HG03439 (cell line): ENCODE measurements around the gene WLS.

Source experiments
- ATAC-seq: cut with Tn5 transposase; IDR thresholded peaks from one replicate; pipeline ENCODE4 v1.9.1; 2021; ENCODE audit warnings: mild to moderate bottlenecking, moderate library complexity; ENCODE audit not compliant: unreplicated experiment

WLS gene

DNA sequence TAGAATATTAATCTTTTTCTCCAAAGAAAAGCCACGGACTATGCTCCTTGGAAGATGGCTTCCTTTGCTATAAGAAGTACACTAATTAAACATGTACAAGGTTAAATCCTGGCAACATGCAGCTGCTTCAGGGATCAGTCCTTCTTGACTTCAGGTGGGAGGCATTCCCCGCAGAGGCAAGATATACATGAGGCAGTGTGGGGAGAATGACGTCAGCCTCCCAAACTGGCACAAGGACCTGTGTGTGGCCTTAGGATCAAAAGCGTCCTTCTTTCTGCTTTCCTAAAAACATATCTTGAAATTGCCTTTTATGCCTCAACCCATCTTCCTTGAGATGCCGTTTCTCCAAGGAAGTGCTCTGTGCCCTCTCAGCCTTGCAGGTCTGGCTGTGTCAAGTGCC lies 90.3 kb downstream of the WLS start:
- ATAC-seq = no peak

DNA sequence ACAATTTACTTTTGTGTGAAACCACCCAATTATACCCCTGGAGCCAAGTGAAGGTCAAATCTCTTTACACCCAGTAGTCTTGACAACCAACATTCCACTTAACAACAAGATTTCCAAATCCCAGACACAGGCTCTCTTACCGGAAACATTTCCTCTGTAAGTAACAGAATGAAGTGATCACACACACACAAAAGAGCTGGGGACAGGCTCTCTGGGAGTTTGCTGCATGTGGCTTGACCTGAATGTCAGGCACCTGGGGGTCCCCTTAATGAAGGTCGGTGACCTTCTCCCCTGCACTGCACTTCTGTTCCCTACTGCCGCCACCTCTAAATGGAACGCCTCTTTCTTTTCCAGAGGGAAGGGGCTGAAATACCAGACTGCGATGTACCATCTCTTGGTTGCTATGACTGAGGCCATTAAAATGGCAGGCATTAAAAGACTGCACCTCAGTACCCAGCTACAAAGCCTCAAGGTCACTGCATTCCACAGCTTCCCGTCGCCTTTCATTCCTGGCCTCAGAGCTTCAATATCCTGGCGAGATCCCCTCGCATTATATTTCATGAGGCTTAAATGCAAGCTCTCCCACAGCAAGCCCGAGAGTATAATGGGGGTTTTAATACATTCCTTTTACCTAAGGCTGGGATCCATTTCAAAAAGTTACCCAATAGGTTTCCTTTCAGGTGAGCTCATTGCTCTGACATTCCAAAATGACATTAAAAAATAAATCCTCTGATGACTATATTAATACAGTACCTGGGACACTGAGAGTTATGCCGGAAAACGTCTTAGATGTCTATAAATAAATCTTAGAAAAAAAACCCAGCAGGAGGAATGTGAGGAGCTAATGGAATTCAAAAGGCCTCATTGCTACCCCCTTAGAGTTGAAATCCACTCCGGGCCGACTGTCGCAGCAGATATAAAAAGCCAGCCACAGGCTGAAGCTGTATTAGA lies 91.0 kb downstream of the WLS start:
- ATAC-seq = no peak

DNA sequence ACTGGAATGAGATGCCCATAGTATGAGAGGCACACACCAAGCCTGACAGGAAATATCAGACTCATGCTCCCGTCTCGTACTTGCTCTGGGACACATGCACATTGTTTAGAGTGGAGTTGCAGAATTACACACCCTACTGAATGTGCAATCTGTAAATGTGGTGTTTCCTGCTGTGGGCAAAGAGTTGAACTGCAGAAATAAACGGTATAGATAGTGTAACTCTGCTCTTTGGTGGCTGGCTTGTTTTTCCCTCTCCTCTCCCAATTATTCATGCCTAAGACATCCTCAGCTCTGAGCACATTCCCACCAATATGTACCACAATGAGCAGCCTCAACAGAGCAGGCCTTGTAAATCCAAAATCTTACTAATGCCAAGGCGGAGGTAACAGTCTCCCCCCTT lies 91.8 kb downstream of the WLS start:
- no peak for ATAC-seq

DNA sequence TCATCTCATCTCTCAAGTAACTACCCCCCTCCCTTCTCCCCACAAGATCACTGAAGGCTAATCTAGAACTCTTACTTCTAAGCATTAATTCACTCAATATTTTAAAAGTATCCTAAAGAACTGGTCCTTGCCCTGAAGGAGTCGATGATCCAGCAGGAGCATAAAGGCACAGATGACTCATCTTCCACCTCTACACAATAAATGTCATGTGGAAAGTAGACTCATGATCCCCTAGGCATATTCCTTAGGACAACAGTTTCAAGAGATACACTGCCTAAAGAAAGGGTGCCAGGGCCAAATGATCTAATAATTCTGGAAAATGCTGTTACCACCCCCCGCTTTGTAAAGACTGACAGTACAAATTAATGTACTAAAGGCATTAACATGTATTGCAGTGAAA lies 96.1 kb downstream of the WLS start:
- no peak for ATAC-seq

DNA sequence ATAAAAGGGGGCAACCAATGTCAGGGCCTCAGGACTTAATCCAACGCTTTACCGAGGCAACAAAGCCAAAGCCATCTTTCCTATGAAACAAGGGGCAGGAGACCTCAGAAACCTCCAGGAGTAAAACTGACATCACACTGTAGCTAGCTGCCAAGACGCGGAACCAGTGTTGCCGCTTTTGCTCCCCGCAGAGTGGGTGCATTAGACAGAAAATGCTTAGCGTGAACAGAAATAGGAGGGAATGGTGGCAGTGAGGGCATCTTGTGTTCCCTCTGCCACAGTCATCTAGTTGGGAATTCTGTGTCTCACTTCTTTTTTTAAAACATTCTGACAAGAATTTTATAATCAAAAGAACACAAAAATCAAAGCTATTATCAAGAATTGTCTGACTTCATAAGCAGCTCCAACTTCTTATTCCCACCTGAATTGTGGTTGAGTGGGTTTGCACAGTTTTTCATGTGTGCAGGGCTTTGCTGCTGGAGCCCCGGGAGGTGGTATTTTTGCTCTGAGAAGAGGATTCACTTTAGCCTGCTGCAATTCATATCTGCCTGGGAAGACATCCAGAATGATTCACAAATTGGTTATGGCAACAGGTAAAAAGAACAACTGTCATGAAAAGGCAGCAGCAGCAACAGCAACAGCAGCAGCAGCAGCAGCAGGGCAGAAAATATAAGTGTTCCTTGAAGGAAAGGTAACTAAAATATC lies 99.7 kb downstream of the WLS start:
- ATAC-seq = no peak

DNA sequence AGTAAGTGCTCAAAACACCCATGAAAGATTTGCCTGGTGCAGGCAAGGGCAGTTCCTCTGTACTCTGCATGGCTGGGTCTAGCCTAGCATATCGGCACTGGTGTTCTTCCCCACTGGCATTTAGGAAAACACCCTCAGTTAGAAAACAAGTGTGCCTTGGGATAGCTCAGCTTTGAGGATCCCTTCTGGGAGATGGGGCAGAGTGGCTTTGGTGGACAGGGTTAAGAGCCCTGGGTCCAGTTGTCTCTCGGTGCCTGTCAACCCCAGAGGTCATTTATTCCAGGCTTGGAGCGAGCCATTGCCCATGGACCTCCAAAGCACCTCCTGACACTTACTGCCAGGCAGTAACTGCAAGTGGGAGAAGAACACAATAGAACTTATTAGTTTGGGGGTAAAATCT lies 101.1 kb downstream of the WLS start:
- ATAC-seq = no peak

DNA sequence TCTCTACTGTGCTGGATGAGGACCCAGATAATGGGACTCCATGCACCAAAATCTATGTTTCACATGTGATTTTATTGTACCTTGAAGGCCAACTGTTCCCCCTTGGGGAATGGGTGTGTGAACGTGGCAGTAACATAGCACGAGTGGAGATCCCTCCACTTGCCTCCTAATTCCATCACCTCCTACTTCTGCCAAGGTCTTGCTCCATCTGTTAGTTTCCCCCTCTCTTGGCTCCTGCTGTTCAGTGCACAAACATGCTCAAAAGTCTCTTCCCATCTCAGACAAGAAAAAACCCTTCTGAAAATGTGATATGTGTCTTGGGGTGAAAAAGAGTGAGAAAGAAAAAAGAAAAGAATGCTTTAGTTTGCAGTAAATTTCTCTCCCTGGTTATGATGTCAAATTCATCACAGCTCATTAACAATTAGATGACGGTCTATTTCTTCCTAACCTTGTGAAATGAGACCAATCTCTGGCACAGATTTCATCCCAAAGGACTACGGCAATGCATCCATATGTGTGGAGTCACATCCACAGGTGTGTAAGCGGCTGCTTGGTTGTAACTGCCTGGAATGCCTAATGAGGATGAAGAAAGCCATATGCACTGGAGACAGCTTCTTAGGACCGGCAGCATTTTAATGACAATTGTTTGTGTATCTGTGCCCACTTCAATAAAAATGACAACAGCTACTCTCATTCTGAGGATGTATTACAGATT lies 102.6 kb downstream of the WLS start:
- no peak for ATAC-seq

DNA sequence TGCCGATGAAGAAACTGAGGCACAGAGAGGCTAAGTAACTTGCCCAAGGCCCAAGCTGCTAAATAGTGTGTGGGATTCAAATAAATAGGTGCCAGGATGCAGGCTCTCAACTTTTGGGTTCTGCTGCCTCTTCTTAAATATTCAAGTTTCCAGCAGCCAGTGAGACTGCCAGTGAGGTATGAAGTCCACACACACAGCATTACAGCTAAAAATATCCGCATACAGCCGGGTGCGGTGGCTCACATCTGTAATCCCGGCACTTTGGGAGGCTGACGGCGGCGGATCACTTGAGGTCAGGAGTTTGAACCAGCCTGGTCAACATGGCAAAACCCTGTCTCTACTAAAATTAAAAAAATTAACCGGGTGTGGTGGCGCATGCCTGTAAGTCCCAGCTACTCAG lies 103.5 kb downstream of the WLS start:
- no peak for ATAC-seq

DNA sequence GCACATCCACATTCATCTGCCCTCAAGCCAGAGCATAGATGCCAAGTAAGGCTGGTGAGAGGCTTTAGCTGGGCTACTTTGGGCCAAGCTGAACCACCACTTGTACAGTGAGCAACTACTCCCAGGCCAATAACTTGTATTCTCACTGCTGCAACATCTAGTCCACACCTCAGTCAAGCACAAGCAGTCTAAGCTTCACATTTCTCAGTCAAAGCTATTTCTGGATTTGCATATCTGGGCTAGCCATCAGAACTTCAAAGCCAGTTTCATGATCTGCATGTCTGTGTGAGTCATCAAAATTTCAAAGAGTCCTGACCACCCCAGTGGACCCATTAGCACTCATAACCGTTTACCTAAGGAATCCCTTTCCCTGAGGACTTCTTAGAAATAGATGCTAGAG lies 104.2 kb downstream of the WLS start:
- ATAC-seq = peak; percentile 87

DNA sequence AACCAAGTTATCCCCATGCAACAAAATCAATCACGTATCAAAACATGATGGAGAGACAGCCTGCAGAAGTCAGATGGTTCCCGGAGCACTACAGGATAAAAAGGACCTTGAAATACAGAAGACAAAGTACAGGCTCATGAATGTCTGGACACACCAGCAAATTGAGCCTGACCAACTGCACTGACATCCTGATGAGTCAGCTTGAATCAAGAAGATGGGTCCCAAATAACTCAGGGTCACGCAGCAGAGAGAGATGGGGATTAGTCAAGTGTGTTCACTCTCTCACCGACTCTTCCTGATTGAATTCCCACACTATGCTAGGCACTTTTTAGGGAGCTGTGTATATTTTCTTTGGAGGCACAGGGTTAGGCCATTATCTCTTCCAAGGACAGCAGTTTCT lies 110.8 kb downstream of the WLS start:
- ATAC-seq = no peak

DNA sequence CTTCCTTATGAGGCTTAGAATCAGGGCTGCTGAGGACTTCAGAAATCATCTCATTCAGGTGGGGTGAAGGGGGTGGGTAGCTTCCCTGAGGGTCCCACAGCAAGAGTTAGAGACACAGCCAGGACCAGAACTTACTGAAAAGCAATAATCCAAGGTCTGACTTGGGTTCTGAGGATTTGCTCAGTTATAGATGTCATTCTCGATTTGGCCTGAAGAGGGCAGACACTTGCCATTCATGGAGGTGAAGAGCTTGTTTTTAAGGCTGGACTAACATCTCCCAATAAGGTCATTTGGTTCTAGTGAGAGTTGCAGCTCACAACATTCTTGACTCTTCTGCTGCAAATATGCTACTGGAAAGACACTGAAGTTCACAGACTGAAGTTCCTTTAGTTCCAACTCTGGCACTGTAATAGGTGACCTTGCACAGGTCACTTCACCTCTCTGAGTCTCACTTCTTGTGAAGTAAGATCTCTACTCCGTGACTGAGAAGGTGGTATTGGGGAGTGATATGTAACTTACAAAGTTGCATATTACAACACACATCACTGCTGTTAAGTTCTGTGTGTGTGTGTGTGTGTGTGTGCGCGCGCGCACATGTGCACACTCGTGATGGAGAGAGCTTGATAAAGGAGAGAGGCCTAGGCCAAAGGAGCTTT lies 112.1 kb downstream of the WLS start:
- peak; percentile 58 for ATAC-seq

DNA sequence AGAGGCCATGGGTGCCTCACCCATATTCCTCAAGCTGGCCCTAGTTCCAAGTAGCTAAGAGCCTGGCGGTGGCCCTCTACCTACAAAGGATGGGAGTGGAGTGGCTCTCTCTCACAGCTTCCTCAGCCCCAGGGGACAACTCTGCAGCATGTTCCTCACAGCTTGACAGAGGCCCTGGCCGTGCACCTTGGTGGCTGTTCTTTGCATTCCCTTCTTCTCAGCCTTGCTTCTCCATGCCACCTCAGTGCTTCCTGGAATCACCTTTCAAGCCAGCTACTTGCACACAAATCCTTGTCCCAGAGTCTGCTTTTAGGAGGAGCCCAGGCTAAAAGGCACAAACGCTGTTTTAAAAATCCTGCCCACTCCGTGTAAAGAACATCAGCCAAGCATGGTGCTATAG lies 112.9 kb downstream of the WLS start:
- ATAC-seq = no peak

DNA sequence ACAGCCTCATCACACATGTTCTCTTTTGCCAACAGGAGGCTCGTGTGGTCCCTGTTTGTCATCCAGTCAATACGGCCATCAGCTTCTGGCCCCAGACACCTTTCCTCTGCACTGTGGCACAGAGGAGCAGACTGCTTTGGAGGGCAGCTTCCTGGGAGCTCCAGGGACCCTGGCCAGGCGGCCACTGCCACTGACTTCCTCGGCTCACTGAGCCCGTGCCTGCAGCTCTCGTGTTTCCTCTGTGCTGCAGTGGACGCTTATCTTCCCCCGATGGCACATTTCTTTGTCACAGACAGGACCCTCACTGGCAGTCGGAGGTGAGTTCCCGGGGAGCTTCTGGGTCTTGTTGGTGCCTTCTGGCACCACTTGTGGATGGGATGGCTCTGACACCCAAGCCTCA lies 114.9 kb downstream of the WLS start:
- no peak for ATAC-seq

DNA sequence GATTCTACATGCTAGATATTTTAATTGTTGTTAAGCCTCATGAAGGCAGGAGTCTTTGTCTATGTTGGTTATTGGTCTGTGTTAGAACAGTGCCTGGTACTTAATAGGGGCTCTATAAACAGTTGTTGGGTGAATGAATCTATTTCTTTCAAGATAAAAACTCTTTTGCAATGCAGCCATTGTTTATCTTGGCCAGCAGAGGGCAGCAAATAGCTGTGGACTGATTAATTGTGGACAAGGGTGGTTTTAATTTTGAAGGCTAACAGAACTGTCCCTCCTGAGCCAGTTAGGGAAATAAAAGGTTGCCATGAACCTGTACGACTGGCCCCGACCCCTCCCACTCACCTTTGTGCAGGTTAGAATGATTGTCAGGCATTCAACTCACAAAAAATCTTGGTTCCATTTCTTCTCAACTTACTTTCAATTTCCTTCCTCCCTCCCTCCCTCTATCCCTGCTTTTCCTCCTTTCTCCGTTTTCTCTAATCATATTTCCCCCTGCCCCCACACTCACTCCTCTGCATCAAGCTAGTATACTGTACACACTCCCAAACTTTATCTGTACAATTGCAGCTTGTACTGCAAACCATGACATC lies 115.6 kb downstream of the WLS start:
- ATAC-seq = no peak

DNA sequence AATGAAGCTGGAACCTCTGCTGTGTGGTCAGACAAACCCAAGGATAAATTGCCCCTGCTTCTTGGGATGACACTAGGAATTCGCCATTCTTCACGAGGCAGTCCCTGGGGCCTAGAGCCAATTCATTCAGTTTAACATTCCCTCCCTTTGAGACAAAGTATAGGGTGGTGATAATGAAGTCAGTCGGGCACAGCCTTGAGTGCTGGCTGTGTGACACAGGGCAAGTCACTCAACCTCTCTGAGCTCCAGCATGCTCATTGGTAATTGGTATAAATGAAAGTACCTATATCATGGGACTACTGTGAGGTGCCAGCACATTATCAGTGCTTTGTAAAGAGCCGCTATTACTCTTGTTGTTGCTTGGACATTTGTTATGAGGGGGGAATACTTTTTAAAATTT lies 117.0 kb downstream of the WLS start:
- ATAC-seq = no peak

DNA sequence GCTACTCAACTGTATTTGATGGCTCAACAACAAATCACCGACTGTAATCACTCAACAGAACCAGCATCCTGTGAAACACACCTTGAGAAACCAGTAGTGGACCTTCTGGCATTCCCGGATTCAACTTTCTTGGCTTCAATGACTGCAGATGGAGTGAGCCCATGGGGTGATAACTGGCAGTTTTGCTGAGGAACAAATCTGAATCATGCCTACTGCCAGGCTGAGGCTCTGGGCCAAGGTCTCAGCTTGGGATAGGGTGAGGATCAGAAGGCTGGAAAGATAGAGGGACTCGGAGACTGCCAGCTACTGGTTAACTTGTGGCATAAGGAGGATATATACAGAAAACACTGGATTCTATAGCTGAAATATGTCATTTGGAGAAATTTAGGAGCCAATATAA lies 118.4 kb downstream of the WLS start:
- ATAC-seq = no peak

DNA sequence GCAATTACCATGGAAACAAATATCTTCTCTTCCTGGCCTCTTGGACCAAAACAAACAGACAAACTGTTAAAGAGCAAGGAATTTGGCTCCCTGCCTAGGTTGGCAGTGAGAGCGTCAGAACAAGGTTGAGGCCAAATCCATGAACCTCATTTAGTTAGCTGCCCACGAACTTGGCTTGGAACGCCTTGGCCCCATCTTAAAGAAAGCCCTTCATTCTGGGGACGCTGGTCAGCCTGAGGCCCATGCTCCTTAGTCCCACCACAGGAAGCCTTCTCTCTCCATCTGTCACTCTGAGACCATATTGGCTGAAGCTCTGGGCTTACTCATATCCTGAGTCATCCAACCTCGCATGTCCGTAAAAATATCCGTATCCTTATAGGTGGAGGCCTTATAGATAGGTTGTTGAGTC lies 119.5 kb downstream of the WLS start:
- ATAC-seq = no peak

DNA sequence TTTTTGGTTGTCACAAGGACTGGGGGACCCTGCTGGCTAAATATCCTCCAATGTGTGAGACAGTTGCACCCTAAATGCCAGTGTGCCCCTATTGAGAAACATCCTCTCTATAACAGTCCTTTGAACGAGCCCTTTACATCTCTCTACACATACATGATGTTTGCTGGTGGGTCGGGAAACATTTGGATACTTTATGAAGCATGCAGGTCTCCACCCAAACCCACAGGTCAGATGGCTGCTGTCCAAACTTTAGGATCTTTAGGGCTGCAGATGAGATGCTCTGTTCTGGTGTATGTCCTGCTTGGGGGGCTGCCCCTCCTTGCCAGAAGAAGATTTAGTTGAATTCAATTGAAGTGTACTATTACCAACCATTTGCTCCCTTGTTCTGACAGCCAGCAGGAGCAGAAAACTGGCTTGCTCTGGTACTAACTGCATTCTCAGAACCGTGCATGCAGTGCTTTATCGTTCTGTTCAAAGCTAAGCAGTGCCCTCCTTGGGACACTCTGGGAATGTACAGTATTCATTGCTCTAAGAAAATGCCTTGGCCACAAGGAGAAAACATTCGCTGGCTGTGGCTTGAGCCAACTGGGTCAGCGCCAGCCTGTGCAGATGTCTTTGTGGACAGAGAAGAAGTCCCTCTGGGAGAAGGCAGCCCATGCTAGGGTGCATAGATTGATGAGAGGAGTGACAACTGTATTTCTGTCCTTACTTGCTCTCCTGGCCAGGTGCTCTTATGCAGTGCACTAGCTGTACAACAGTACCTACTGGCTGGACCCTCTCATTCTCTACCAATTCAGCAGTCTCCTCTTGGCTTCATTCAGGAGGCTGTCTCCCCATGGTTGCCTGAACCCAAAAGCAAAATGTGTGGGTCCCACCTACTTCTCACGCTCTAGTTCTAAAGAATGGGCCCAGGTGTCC lies 120.5 kb downstream of the WLS start:
- no peak for ATAC-seq

DNA sequence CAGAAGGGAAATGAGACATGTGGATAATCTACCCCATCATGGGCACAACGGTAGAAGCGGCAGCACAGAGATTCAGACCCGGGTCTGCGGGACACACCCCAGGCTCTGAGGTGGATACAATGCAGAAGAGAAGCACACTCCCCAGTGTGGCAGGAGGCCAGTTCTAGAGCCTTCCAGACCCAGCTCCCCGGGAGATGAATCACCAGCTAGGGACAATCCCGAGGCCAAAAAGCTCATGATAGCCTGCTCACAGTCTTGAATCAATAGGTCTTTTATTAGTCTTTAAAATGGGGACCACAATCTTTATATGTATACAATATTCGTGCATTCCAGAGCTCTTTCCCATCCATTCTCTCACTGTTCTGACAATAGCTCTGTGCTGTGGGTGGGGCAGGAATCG lies 124.6 kb downstream of the WLS start:
- ATAC-seq = no peak
